PC-3 (cell line): ENCODE measurements around the gene EWSR1. TPM values are rescaled to one million over a fixed set of nuclear protein-coding genes. Genes with fewer than 3 reads are reported as not detected.

ENCODE experiments used
- ATAC-seq: fragments of 200-7000 bp; cut with Tn5 transposase; 2 replicates; pipeline ENCODE4 v1.9.1; 2020; ENCODE audit warnings: mild to moderate bottlenecking, moderate library complexity
- BruUV-seq: library from RNA; stranded (reverse); fragments of 400-500 nt; replicated peaks from 2 replicates; lab custom pipeline; 2021; lab: Mats Ljungman, UMichigan
- CTCF ChIA-PET: fragments of 300-600 bp; sonication (Branson Sonifier 250); formaldehyde crosslinking; loops from one replicate; lab custom pipeline; 2022; ENCODE audit warnings: antibody characterized with exemption; lab: Charles Lee
- POLR2A ChIA-PET: fragments of 300-600 bp; sonication (Branson Sonifier 250); formaldehyde crosslinking; loops from one replicate; lab custom pipeline; 2022; ENCODE audit warnings: antibody characterized with exemption; ENCODE audit not compliant: unreplicated experiment; lab: Charles Lee
- DNase-seq: peaks from one replicate; pipeline ENCODE4 v3.0.0-alpha.2; 2015
- H2AFZ ChIP-seq: fragments of 300-600 bp; sonication (generic); 2 replicates; pipeline ENCODE4 v1.6.0; 2016; ENCODE audit warnings: antibody characterized with exemption, low read length
- H3F3A ChIP-seq: fragments of 300-600 bp; sonication (generic); one replicate; pipeline ENCODE4 v1.6.0; 2017; ENCODE audit warnings: antibody characterized with exemption, low read length, control low read depth, mild to moderate bottlenecking; ENCODE audit not compliant: unreplicated experiment
- H3K27ac ChIP-seq: fragments of 300-600 bp; sonication (generic); 2 replicates; pipeline ENCODE4 v1.5.1; 2016; ENCODE audit warnings: mild to moderate bottlenecking, low read length
- H3K27me3 ChIP-seq: fragments of 300-600 bp; sonication (generic); 2 replicates; pipeline ENCODE4 v1.6.1; 2016; ENCODE audit warnings: low read length, mixed read lengths
- H3K36me3 ChIP-seq: fragments of 300-600 bp; sonication (generic); 2 replicates; pipeline ENCODE4 v1.6.1; 2016; ENCODE audit warnings: low read depth, mixed run types, low read length, mixed read lengths
- H3K4me1 ChIP-seq: fragments of 300-600 bp; sonication (generic); 2 replicates; pipeline ENCODE4 v1.5.1; 2016; ENCODE audit warnings: low read length; ENCODE audit not compliant: insufficient read depth
- H3K4me2 ChIP-seq: fragments of 300-600 bp; sonication (generic); 2 replicates; pipeline ENCODE4 v1.6.0; 2016; ENCODE audit warnings: low read length
- H3K4me3 ChIP-seq: fragments of 300-600 bp; sonication (generic); 2 replicates; pipeline ENCODE4 v1.5.1; 2016; ENCODE audit warnings: mild to moderate bottlenecking, low read length, mixed read lengths
- H3K79me2 ChIP-seq: fragments of 300-600 bp; sonication (generic); 2 replicates; pipeline ENCODE4 v1.6.1; 2017; ENCODE audit warnings: low read length, mixed read lengths
- H3K9ac ChIP-seq: fragments of 300-600 bp; sonication (generic); 2 replicates; pipeline ENCODE4 v1.6.0; 2016; ENCODE audit warnings: mild to moderate bottlenecking, low read length
- H3K9me2 ChIP-seq: fragments of 300-600 bp; sonication (generic); replicated peaks from 2 replicates; pipeline ENCODE4 v1.6.1; 2016; ENCODE audit warnings: mixed run types, low read length, mixed read lengths
- H3K9me3 ChIP-seq: fragments of 300-600 bp; sonication (generic); 2 replicates; pipeline ENCODE4 v1.6.1; 2016; ENCODE audit warnings: low read length, mixed read lengths
- H4K20me1 ChIP-seq: fragments of 300-600 bp; sonication (generic); 2 replicates; pipeline ENCODE4 v1.6.1; 2016; ENCODE audit warnings: low read length, mixed read lengths
- EZH2 ChIP-seq: fragments of 300-600 bp; sonication (generic); IDR thresholded peaks from one replicate; pipeline ENCODE4 v1.6.1; 2017; ENCODE audit warnings: antibody characterized with exemption, mild to moderate bottlenecking, low read length; ENCODE audit not compliant: unreplicated experiment
- EZH2phosphoT487 ChIP-seq: fragments of 300-600 bp; sonication (generic); IDR thresholded peaks from 2 replicates; pipeline ENCODE4 v1.6.1; 2018; ENCODE audit warnings: mild to moderate bottlenecking, antibody characterized with exemption, low read length, borderline replicate concordance
- intact Hi-C: fragments of 100-400 bp; cut with micrococcal nuclease; formaldehyde crosslinking; loops from 2 replicates; pipeline ENCODE4 v1.9.0; 2023
- total RNA-seq: library from RNA; depleted of rRNA; stranded (reverse); fragments of >200 nt; gene quantifications from 2 replicates; pipeline ENCODE4 v1.2.3, GENCODE V29; 2014
- TF ChIP-seq, protein P1 (sequence below): fragments of 300-600 bp; sonication (generic); conservative IDR thresholded peaks from 2 replicates; pipeline ENCODE4 v1.5.1; 2017; ENCODE audit warnings: antibody characterized with exemption, low read depth, mild to moderate bottlenecking, low read length

The EWSR1 gene
- total RNA-seq, 1 experiment from 2014 or later: 288 TPM

GRCh38 chr22:29326481-29326880 lies 58.4 kb downstream of the EWSR1 start:
- intact Hi-C loops: no loop called here
- H3F3A ChIP-seq: no peaks in the 10 kb centered on the region
- ChIA-PET CTCF (no interaction called here), POLR2A (no interaction called here)
- H3K4me2 ChIP-seq: no peak overlapping the region
- H3K9ac ChIP-seq: no peak overlapping the region
- ATAC-seq (no peak), DNase-seq (no peak)
- H3K27ac ChIP-seq: no peak overlapping the region
- BruUV-seq: no TSS peak
- H3K79me2 ChIP-seq: no peaks in the 10 kb centered on the region
- no peak for TF ChIP-seq EZH2phosphoT487
- no peak for TF ChIP-seq EZH2
- TF ChIP-seq, protein P1, sequence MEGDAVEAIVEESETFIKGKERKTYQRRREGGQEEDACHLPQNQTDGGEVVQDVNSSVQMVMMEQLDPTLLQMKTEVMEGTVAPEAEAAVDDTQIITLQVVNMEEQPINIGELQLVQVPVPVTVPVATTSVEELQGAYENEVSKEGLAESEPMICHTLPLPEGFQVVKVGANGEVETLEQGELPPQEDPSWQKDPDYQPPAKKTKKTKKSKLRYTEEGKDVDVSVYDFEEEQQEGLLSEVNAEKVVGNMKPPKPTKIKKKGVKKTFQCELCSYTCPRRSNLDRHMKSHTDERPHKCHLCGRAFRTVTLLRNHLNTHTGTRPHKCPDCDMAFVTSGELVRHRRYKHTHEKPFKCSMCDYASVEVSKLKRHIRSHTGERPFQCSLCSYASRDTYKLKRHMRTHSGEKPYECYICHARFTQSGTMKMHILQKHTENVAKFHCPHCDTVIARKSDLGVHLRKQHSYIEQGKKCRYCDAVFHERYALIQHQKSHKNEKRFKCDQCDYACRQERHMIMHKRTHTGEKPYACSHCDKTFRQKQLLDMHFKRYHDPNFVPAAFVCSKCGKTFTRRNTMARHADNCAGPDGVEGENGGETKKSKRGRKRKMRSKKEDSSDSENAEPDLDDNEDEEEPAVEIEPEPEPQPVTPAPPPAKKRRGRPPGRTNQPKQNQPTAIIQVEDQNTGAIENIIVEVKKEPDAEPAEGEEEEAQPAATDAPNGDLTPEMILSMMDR: no peak
- H3K27me3 ChIP-seq: no peaks in the 10 kb centered on the region
- no peak overlapping the region for H3K4me3 ChIP-seq
- H4K20me1 ChIP-seq: no peaks in the 10 kb centered on the region
- H3K36me3 ChIP-seq: no peaks in the 10 kb centered on the region
- no peak overlapping the region for H2AFZ ChIP-seq
- H3K9me2 ChIP-seq: no peaks in the 10 kb centered on the region
- no peaks in the 10 kb centered on the region for H3K9me3 ChIP-seq
- H3K4me1 ChIP-seq: no peaks in the 10 kb centered on the region

DNA sequence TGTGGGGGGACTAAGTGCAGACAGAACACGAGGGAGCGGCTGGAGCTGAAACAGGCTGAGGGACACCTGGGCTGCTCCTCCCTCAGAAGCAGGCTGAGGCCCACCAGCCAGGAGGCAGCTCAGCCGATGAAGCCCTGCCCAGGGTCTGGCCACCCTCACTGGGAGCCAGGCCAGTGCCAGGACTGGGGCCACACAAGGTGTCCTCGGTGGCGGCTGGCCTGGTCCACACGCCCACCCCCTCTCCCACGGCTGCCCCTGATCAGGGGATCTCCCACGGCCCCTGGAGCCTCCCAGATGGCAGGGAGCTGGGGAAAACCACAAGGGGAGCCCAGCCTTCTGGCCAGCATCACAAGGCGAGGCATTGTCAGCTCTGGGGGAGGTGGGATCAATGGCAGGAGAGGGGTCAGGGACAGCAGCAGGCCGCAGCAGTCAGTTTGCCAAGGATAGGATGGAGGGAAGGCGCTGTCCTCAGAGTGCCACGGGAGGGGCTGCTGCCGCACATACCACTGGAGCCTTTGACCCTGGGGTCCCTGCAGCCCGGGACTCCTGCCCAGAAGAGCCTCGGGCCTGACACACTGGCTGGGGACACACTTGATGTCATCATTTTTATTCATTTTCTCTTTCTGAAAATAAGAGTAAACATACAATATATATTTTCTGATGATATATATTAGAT lies 59.2 kb downstream of the EWSR1 start:
- Histone ChIP-seq H3K79me2 (no peaks in the 10 kb centered on the region), H4K20me1 (no peaks in the 10 kb centered on the region), H3K4me2 (no peak overlapping the region), H3K9me2 (no peaks in the 10 kb centered on the region), H3K36me3 (0 out of 2 replicates have a peak, but pooled peaks cover 1% of the 10 kb centered on the region), H3K27ac (no peak overlapping the region), H3K4me1 (no peaks in the 10 kb centered on the region), H3K27me3 (no peaks in the 10 kb centered on the region), H2AFZ (no peak overlapping the region), H3K9me3 (no peaks in the 10 kb centered on the region), H3K9ac (no peak overlapping the region), H3K4me3 (no peak overlapping the region), H3F3A (no peaks in the 10 kb centered on the region)
- DNase-seq: no peak
- intact Hi-C loops: no loop called here
- ATAC-seq: no peak
- TF ChIP-seq EZH2: no peak
- TF ChIP-seq, protein P1: no peak
- TF ChIP-seq EZH2phosphoT487: no peak
- CTCF ChIA-PET: no interaction called here
- POLR2A ChIA-PET: no interaction called here
- no TSS peak for BruUV-seq

DNA sequence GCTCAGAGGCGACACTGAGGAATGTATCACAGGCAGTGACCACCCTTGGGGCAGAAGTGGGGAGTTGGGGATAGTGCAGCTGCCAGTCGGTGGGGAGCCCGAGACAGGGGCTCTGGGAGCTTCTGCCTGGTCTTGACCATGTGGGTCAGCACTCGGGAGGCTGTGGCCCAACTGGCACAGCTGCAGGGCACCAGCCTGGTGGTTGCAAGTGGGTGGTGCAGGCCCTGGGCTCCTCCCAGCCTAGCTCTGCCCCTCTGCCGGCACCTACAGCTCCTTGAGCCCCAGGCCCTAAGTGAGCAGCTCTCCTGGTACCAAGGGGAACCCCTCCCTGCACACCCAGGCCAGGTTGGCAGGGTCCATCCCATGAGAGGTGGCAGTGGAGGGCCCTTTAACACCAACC lies 60.0 kb downstream of the EWSR1 start:
- Histone ChIP-seq H2AFZ (no peak overlapping the region), H3K36me3 (0 out of 2 replicates have a peak, but pooled peaks cover 5% of the 10 kb centered on the region), H4K20me1 (no peaks in the 10 kb centered on the region), H3K4me2 (no peak overlapping the region), H3K9ac (no peak overlapping the region), H3K9me2 (no peaks in the 10 kb centered on the region), H3K4me3 (no peak overlapping the region), H3K27me3 (no peaks in the 10 kb centered on the region), H3K9me3 (no peaks in the 10 kb centered on the region), H3F3A (no peaks in the 10 kb centered on the region), H3K27ac (no peak overlapping the region), H3K79me2 (no peaks in the 10 kb centered on the region), H3K4me1 (no peaks in the 10 kb centered on the region)
- no peak for DNase-seq
- TF ChIP-seq, protein P1: no peak
- TF ChIP-seq EZH2phosphoT487: no peak
- TF ChIP-seq EZH2: no peak
- BruUV-seq: TSS peak; percentile 53
- intact Hi-C loops: no loop called here
- POLR2A ChIA-PET: interaction anchor here (0.5 kb wide), 1 partner anchor 986 kb away, joined by 31 read pairs; no protein-coding TSS in a partner anchor
- ATAC-seq: no peak
- CTCF ChIA-PET: no interaction called here
